OCI-LY3 (cell line): ENCODE measurements around the gene B3GNT9.

Experiments used
- H2AFZ ChIP-seq: fragments of 200-600, 300-600 bp; shearing (Covaris generic); 2 replicates; pipeline ENCODE4 v1.6.0; 2014; ENCODE audit warnings: antibody characterized with exemption, low read depth, low read length
- H3K27ac ChIP-seq: fragments of 200-600, 300-600 bp; sonication (generic); 2 replicates; pipeline ENCODE4 v1.5.1; 2014; ENCODE audit warnings: mild to moderate bottlenecking, low read length, moderate library complexity, mixed read lengths
- H3K27me3 ChIP-seq: fragments of 200-600, 300-600 bp; sonication (generic); 2 replicates; pipeline ENCODE4 v1.6.1; 2014; ENCODE audit warnings: low read depth, low read length, mixed read lengths
- H3K36me3 ChIP-seq: fragments of 200-600, 300-600 bp; sonication (generic); replicated peaks from 2 replicates; pipeline ENCODE3; 2014; ENCODE audit warnings: low read depth, low read length, mixed read lengths
- H3K4me1 ChIP-seq: fragments of 300-600, 200-600 bp; sonication (generic); 2 replicates; pipeline ENCODE4 v1.6.1; 2014; ENCODE audit warnings: low read length, mixed read lengths
- H3K4me2 ChIP-seq: fragments of 200-600, 300-600 bp; sonication (generic); 2 replicates; pipeline ENCODE4 v1.6.1; 2014; ENCODE audit warnings: low read length, mixed read lengths
- H3K4me3 ChIP-seq: fragments of 300-600, 200-600 bp; sonication (generic); 2 replicates; pipeline ENCODE4 v1.5.1; 2014; ENCODE audit warnings: antibody characterized with exemption, mild to moderate bottlenecking, low read length, moderate library complexity
- H3K79me2 ChIP-seq: fragments of 300-600, 200-600 bp; shearing (Covaris generic); 2 replicates; pipeline ENCODE4 v1.6.1; 2014; ENCODE audit warnings: mild to moderate bottlenecking, low read length, mixed read lengths
- H3K9ac ChIP-seq: fragments of 300-600, 200-600 bp; shearing (Covaris generic); 2 replicates; pipeline ENCODE4 v1.6.0; 2014; ENCODE audit warnings: mild to moderate bottlenecking, low read length, moderate library complexity
- H3K9me3 ChIP-seq: fragments of 200-600, 300-600 bp; shearing (Covaris generic); 2 replicates; pipeline ENCODE4 v1.6.1; 2014; ENCODE audit warnings: low read length, mixed read lengths; ENCODE audit not compliant: insufficient read depth
- H4K20me1 ChIP-seq: fragments of 200-600, 300-600 bp; sonication (generic); 2 replicates; pipeline ENCODE4 v1.6.1; 2016; ENCODE audit warnings: low read length, mixed read lengths; ENCODE audit not compliant: insufficient read depth
- CTCF ChIP-seq: fragments of 200-600, 300-600 bp; sonication (generic); IDR thresholded peaks from 2 replicates; pipeline ENCODE4 v1.5.1; 2014; ENCODE audit warnings: antibody characterized with exemption, low read length, low read depth
- EZH2phosphoT487 ChIP-seq: fragments of 200-600 bp; shearing (Covaris generic); IDR thresholded peaks from 2 replicates; pipeline ENCODE4 v1.6.1; 2018; ENCODE audit warnings: antibody characterized with exemption, mixed run types, low read depth

B3GNT9 gene

DNA sequence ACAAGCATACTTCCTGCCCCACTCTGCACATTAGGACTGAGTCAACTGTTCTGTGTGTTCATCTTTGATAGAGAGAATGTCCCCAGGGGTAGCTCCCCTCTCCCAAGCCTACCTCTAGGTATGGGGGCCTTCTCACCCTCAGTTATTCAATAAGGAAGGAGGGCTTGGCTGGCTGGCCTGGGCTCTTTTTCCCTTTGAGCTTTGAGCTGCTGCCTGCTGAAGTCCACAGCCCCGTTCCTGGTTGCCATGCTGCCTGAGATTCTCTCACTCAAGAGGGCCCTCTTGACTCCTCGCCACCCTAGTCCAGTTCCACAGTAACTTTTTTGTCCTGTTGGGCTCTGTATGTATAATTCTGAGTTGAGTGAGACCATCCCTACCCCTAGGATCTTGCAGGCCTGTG is 5.1 kb downstream of the B3GNT9 start:
- Histone ChIP-seq H3K9me3 (no peaks in the 10 kb centered on the region), H3K4me1 (no peaks in the 10 kb centered on the region), H4K20me1 (no peaks in the 10 kb centered on the region), H3K4me3 (no peak overlapping the region), H3K4me2 (no peak overlapping the region), H3K27me3 (no peaks in the 10 kb centered on the region), H3K9ac (no peak overlapping the region), H3K27ac (no peak overlapping the region), H3K79me2 (no peaks in the 10 kb centered on the region), H2AFZ (no peak overlapping the region), H3K36me3 (peaks cover 49% of the 10 kb centered on the region)
- no peak for TF ChIP-seq CTCF
- no peak for TF ChIP-seq EZH2phosphoT487

DNA sequence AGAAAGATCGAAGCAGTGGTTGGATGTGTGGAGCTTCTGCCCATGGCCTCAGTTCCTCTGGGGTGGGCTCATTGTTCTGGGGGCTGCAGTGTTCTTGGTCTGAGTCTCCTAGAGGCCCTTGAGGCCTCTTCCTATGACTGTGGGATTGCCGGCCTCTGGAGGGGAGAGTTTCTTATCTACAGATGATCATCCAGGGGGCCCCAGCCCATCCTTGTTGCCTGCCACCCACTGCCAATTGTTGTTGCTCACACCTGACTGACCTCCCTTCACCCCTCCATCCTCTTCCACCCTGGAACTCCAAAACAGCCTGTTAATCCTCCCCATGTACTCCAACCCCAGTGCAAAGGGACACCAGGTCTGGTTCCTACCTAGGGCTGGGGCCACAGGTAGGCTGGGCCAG is 5.9 kb downstream of the B3GNT9 start:
- peaks cover 56% of the 10 kb centered on the region for H3K36me3 ChIP-seq
- H3K27ac ChIP-seq, result no peak overlapping the region
- no peaks in the 10 kb centered on the region for H3K27me3 ChIP-seq

DNA sequence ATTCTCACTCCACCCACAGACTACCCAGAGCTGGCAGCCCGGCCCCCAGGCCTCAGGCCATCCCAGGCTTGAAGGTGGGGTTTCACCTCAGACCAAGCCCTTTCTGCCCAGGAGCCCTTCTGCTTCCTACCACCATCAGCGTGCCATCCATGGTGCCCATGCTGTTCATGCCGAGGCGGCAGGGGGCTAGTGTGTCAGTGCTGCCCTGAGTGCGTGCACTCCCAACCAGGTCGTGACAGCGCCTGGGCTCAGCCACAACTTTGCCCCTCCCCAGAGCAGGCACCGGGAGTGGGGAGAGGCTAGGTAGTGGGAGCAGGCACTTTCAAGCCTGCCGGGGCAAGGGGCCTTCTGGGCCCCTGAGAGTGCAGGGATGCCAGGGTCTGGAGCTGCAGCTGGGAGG is 8.5 kb downstream of the B3GNT9 start:
- TF ChIP-seq CTCF (no peak), EZH2phosphoT487 (no peak)

More for the DNA sequence above, 5.9 kb downstream of the B3GNT9 start:
- Histone ChIP-seq H3K79me2 (no peaks in the 10 kb centered on the region), H3K9ac (no peak overlapping the region), H3K4me1 (no peaks in the 10 kb centered on the region), H4K20me1 (no peaks in the 10 kb centered on the region), H3K4me2 (no peak overlapping the region), H3K9me3 (no peaks in the 10 kb centered on the region), H3K4me3 (no peak overlapping the region), H2AFZ (no peak overlapping the region)
- TF ChIP-seq EZH2phosphoT487 (no peak), CTCF (no peak)

GRCh38 chr16:67141391-67141790 is 9.4 kb downstream of the B3GNT9 start:
- Histone ChIP-seq H3K4me2 (no peak overlapping the region), H2AFZ (no peak overlapping the region), H3K27me3 (no peaks in the 10 kb centered on the region), H3K79me2 (no peaks in the 10 kb centered on the region), H3K4me3 (no peak overlapping the region), H3K27ac (no peak overlapping the region), H3K4me1 (no peaks in the 10 kb centered on the region), H3K36me3 (peaks cover 50% of the 10 kb centered on the region), H3K9ac (no peak overlapping the region), H3K9me3 (no peaks in the 10 kb centered on the region), H4K20me1 (no peaks in the 10 kb centered on the region)
- TF ChIP-seq EZH2phosphoT487, result no peak
- TF ChIP-seq CTCF, result no peak

More for the DNA sequence above, 8.5 kb downstream of the B3GNT9 start:
- H3K4me3 ChIP-seq, result no peak overlapping the region
- no peak overlapping the region for H2AFZ ChIP-seq
- no peaks in the 10 kb centered on the region for H3K9me3 ChIP-seq
- peaks cover 55% of the 10 kb centered on the region for H3K36me3 ChIP-seq
- H3K4me2 ChIP-seq, result no peak overlapping the region
- no peaks in the 10 kb centered on the region for H4K20me1 ChIP-seq
- H3K9ac ChIP-seq, result no peak overlapping the region
- no peaks in the 10 kb centered on the region for H3K27me3 ChIP-seq
- H3K4me1 ChIP-seq, result no peaks in the 10 kb centered on the region
- H3K79me2 ChIP-seq, result no peaks in the 10 kb centered on the region
- no peak overlapping the region for H3K27ac ChIP-seq
